CD4-positive, alpha-beta T cell treated with Interleukin-21 for 1 hour (primary cell): ENCODE measurements around the gene CYP2C18.
"Not testable (repeated sequence)": the region's sequence is repeated elsewhere in the genome, so short reads cannot be mapped to it uniquely, and the experiment has no call there.

Experiments used
- DNase-seq: peaks from one replicate; pipeline ENCODE4 v3.0.0-alpha.2; 2020

Gene CYP2C18

GRCh38 chr10:94747838-94748237 is 64.3 kb downstream of the CYP2C18 start:
- no peak for DNase-seq

GRCh38 chr10:94757916-94758315 is 74.4 kb downstream of the CYP2C18 start:
- DNase-seq: no peak

GRCh38 chr10:94760586-94761178 is 77.2 kb downstream of the CYP2C18 start:
- no peak for DNase-seq

GRCh38 chr10:94762393-94762792 is 78.9 kb downstream of the CYP2C18 start, which contains the start of gene CYP2C19:
CYP2C19 (plus strand) TSS chr10:94762681; CDS start chr10:94762706, 25 bp downstream.
- DNase-seq: no peak

- DNase-seq: not testable (repeated sequence)
These were observed 91.9 kb downstream of the CYP2C18 start for GRCh38 chr10:94775425-94775824.

GRCh38 chr10:94777886-94778458 is 94.4 kb downstream of the CYP2C18 start:
- DNase-seq: no peak

GRCh38 chr10:94780844-94781243 is 97.3 kb downstream of the CYP2C18 start:
- no peak for DNase-seq

GRCh38 chr10:94784256-94784655 is 100.7 kb downstream of the CYP2C18 start:
- no peak for DNase-seq

GRCh38 chr10:94785211-94785610 is 101.7 kb downstream of the CYP2C18 start:
- no peak for DNase-seq
